Activated CD4-positive, alpha-beta T cell treated with anti-CD3 and anti-CD28 coated beads, Interleukin-2, amount 50 U/mL, for 16 hours (primary cell): ENCODE data around the gene ERVK3-1.
"Not testable (repeated sequence)": the region's sequence is repeated elsewhere in the genome, so short reads cannot be mapped to it uniquely, and the experiment has no call there.

Experiments used
- DNase-seq: peaks from one replicate; pipeline ENCODE4 v3.0.0-alpha.2; 2020

ERVK3-1 gene, protein sequence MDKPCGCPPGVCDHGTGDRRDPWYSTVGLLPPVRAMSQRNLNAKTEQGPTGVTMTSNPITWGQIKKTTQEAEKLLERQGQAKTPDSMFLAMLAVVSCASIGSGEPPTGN

DNA sequence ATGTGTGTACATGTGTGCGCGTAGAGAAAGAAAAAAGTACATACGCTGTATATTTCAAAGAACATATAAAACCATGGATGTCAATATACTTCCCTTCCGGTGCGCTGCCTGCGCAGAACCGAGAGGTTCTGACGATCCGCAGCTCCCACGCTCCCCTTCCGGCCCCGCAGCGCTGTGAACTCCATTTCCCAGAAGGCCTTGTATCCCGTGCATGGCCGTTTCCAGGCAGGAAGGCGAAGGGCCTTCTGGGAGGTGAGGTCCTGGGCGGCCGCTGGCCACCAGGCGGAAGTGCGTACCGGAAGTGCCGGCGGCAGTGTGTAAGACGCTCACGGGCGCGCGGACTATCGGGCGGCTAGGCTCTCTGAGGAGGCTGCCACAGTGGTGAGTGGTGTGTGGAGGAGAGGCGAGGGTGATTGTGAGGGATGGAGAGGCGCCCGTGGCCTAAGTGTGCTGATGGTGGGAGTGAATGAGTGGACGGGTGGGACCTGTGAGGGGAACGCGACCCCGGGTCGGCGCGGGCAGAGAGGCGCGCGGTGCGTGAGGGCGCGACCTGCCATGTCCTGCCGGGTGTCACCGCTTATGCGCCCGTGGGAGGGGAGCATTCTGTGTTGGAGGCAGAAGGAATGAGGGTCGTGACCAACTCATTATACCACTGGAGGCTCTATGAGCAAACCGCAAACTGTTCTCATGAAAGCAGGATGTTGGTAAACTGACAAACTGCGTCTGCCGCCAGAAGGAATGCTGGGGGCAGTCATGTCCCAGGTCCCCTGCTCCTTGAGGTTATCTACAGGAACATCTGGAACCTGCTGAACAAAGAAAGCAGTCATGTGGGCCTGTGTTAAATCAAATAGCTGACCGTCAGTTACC, at the start of gene ERVK3-1:
Gene ERVK3-1 (plus strand): TSS at position 313 of the 867 bp plus-strand sequence. CDS start 6,792 bp downstream, outside the sequence.
- DNase-seq: peak; percentile 98

DNA sequence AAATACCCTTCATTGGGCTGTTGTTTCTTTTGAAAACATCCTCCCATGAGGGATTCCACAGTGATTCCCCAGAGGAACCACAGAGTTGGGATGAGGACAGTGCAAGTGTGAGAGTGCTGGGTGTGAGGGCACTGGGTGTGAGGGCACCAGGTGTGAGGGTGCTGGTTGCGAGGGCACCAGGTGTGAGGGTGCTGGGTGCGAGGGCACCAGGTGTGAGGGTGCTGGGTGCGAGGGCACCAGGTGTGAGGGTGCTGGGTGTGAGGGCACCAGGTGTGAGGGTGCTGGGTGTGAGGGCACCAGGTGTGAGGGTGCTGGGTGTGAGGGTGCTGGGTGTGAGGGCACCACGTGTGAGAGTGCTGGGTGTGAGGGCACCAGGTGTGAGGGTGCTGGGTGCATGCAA, 46.9 kb upstream of the ERVK3-1 start:
- DNase-seq: not testable (repeated sequence)

DNA sequence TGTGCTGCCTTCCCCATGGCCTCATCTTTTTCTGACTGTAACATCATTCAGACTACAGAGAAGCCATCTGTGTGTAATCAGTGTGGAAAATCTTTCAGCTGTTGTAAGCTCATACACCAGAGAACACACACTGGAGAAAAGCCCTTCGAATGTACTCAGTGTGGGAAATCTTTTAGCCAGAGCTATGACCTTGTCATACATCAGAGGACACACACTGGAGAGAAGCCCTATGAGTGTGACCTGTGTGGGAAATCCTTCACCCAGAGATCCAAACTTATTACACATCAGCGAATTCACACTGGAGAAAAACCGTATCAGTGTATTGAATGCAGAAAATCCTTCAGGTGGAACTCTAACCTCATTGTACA, 43.6 kb upstream of the ERVK3-1 start:
- no peak for DNase-seq

DNA sequence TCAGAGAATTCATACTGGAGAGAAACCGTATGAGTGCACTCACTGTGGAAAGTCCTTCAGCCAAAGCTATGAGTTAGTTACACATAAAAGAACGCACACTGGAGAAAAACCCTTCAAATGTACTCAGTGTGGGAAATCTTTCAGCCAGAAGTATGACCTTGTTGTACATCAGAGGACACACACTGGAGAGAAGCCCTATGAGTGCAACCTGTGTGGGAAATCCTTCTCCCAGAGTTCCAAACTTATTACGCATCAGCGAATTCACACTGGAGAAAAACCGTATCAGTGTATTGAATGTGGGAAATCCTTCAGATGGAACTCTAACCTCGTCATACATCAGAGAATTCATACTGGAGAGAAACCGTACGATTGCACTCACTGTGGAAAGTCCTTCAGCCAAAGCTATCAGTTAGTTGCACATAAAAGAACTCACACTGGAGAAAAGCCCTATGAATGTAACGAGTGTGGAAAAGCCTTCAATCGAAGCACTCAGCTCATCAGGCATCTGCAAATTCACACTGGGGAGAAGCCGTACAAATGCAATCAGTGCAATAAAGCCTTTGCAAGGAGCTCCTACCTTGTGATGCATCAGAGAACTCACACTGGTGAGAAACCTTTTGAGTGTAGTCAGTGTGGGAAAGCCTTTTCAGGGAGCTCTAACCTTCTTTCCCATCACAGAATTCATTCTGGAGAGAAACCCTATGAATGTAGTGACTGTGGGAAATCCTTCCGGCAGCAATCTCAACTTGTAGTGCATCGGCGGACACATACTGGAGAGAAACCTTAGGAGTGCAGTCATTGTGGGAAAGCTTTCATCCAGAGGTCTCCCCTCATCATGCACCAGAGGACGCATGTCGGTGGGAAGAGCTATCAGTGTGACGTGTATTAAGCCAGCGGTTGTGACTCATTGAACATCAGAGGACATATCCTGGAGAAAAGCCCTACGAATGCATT, 42.9 kb upstream of the ERVK3-1 start:
- DNase-seq: no peak

DNA sequence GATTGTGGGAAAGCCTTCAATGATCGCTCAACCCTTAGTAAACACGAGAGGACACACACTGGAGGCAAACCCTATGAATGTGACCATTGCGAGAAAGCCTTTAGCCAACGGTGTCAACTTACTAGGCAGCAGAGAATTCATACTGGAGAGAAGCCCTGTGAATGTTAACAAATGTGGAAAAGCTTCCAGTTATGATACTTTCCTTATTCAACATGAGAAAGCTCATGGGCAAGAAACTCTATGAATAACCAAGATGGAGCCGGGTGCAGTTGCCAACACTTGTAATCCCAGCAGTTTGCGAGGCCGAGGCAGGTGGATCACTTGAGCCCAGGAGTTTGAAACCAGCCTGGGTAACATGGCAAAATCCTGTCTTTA, 42.3 kb upstream of the ERVK3-1 start:
- no peak for DNase-seq

DNA sequence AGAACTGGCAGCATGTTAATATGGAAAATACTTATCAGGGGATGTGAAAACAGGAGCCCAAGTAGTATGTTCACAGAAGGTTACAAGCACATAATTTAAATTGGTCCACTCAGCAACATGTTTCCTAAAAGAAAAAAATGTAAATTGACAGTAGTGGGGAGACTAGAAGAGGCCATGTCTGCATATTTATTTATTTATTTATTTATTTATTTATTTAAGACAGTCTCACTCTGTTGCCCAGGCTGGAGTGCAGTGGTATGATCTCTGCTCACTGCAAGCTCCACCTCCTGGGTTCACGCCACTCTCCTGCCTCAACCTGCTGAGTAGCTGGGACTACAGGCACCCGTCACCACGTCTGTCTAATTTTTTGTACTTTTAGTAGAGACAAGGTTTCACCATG, 40.1 kb upstream of the ERVK3-1 start:
- no peak for DNase-seq

DNA sequence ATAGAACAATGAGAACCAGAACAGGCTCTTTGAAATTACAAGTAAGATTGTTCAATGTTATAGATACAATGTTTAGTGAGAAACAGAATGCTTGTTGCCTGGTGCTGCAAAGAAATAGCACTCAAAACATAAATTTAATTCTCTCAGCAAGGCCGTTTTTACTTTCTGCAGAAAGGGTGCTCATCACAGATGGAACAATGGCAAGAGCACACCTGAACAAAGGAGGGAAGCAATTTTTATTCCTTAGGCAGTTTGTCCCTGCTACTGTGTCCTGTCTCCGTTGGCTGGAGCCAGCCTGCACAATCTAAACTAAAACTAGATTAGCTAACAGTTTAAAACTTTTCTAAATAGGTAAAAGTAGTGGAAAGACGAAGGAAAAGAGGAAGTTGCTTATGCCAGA, 36.8 kb upstream of the ERVK3-1 start:
- no peak for DNase-seq

DNA sequence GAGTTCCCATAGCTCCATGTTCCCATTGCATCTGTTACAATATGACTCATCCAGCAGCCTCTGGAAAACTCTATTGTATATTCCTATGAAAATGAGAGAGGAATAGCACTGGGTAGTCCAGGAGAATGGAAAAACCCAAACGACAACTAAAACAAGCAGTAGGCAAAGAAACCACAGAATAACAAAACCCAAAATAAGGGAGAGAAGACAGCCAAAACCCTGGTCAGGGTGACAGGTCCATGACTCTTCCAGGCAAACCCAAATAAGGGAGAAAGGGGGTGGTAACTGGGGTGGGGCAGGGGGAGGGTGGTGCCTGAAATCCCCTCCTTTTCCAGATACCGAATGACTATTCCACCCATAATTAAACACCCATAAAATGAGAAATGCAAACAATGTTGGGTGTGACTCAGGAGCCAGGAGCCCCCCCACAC, 30.4 kb upstream of the ERVK3-1 start:
- no peak for DNase-seq

DNA sequence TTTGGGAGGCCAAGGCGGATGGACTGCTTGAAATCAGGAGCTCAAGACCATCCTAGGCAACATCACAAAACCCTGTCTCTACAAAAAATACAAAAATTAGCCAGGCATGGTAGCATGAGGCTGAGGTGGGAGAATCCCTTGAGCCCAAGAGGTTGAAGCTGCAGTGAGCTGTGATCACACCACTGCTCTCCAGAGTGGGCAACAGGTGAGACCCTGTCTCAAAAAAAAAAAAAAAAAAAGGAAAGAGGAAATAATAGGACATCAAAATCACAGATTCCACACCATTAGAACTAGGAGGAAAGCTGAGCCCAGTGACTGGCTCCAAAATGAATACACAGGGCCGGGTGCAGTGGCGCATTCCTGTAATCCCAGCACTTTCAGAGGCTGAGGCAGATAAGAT, 29.6 kb upstream of the ERVK3-1 start:
- no peak for DNase-seq

DNA sequence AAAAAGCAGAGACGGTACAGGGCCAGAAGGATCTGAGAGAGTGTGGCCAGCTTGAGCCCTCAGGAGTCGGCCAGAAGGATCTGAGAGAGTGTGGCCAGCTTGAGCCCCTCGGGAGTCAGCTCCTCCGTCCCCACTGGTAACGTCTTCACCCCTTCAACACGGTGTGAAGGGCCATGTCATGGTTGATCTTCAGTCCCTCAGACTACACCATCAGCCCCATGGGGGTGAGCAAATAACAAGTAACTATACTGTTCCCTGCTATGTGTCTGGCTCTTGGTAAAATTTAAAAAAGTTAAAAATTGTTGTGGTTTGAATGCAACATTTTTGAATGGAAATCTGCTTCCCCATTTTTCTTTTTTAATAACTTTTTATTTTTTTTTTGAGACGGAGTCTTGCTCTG, 28.0 kb upstream of the ERVK3-1 start:
- DNase-seq: no peak

DNA sequence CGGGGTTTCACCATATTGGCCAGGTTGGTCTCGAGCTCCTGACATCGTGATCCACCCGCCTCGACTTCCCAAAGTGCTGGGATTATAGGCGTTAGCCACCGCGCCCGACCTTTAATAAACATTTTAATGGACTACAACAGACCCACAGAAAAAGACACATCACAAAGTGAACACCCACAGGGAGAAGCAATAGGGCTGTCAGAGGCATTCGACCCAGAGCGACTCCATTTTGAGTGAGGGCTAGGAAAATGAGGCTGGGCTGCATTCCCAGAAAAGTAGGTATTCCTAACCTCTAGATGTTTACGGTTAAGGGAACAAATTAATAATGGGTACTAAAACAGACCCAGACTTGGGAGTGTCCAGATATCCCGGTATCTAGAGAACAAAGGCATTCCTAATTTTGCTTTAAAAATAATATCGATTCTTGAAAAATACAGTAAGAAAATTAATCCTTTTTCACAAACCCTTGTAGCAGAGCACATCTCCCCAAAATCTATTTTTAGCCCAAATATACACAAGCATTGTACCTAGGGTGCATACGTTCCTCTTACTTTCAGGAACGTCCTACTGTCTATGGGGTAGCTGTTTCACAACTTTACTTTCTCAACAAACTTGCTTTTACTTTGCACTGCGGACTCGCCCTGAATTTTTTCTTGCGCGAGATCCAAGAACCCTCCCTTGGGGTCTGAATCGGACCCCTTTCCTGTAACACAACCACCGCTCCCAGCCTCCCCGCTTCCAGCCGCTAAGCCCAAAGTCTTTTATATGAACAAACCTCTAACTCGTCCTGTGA, 27.2 kb upstream of the ERVK3-1 start:
- no peak for DNase-seq

DNA sequence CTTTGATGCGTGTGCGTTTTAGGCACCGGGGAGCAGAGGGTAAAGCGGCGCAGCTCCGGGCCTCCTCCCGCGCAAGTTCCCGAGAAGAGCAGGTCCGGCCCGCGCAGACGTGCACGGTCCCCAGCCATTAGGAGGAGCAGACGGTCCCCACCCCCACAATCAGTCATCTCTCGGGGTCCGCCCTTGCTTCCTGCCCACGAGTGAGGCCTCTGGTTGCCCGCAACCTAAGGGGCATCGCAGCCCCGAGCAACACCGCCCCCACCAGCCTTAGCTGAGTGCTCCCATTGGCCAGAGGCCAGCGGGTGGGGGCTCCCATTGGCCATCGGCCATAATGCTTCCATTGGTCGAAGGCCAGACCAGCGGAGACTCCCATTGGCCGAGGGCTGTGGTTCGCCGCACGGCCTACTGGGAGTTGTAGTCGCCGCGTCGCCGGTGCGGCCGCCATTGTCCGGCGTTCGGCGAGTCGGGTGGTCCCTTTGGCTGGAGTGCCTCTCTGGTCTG, 26.6 kb upstream of the ERVK3-1 start, which contains the start of gene ZNF8:
Gene ZNF8 (plus strand): TSS at position 415 of the 501 bp plus-strand sequence. CDS start 127 bp downstream, outside the sequence.
- DNase-seq: peak; percentile 98

DNA sequence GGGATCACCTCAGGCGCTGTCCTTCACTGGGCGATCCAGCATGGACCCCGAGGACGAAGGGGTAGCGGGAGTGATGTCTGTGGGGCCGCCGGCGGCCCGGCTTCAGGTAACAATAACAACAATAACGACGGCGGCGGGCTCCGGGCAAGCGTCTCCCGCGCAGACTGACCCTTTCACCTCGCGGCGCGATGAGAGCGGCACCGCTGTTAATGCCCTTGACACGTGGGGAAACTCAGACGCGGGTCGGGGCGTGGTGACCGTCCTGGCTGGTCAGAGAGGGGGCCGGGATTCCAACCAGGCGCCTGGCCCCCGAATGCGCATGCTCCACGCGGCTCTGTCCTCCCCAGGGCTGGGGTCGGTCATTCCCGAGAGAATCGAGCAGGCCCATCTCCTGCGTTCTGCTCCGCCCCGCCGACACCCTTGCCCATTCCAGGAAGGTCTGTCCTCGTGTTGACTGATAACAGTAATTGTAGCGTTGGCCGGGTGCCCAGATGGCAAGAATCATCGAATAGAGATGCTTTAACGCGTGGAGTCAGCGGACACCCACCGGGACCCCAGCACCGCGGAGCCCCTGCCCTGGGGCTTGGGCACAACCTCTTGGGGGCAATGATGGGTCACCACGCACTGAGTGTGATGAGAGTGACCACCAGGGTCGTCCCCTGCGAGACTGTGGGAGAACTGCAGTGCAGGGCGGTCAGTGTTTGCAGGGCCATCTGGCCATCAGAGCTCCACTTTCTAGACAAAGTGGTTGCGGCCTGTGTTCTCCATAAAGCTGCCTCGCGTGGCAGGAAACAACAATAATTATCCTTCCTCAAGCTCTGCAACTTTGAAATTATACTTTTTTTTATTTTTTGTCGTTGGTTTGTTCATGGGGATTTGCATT, 25.9 kb upstream of the ERVK3-1 start:
- peak; percentile 42 for DNase-seq

DNA sequence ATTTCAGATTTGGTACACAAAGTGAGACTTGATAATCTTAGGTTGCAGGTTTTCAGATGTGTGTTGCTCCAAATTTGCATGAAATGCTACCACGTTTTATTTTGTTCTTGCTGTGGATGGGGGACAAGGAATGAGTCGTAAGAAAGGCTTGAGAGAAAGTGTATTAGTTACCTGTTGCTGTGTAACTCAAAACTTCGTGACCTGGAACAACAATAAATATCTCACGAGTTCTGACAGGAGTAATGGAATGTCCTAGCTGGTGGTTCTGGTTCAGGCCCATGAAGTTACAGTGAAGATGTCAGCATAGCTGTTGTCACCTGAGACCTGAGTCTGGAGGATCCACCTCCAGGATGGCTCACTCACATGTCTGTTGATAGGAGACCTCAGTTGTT, 25.3 kb upstream of the ERVK3-1 start:
- no peak for DNase-seq

DNA sequence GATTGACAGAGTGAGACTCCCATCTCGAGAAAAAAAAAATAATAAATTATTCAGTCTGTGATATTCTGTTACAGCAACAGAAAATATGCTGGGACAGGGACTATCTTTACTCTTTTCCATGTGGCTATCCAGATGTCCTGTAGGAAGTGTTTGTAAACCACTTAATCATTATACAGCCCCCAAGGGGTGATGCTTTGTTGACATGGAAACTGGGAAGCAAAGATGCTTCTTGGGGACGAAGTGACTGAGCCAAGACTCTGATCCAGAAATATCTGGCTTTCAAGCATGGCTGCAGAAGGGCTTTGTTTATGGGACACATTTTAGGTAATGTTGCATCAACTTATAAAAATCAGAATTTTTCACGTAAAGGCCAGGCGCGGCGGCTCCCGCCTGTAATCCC, 21.0 kb upstream of the ERVK3-1 start:
- no peak for DNase-seq

DNA sequence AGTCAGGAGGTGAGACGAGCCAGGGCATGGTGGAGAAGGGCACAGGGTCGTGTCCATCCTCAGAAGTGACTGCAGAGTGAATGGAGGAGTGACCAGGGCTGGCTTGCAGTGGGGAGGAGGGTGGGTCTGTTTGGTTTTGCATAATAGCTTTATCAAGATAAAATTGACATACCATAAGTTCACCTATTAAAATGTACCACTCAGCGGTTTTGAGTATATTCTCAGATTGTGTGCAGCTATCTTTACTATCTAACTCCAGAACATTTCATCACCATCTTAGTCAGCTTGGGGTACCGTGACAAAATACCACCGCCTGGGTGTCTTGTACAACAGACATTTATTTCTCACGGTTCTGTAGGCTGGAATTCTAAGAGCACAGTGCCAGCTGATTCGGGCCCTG, 13.2 kb upstream of the ERVK3-1 start:
- DNase-seq: no peak

DNA sequence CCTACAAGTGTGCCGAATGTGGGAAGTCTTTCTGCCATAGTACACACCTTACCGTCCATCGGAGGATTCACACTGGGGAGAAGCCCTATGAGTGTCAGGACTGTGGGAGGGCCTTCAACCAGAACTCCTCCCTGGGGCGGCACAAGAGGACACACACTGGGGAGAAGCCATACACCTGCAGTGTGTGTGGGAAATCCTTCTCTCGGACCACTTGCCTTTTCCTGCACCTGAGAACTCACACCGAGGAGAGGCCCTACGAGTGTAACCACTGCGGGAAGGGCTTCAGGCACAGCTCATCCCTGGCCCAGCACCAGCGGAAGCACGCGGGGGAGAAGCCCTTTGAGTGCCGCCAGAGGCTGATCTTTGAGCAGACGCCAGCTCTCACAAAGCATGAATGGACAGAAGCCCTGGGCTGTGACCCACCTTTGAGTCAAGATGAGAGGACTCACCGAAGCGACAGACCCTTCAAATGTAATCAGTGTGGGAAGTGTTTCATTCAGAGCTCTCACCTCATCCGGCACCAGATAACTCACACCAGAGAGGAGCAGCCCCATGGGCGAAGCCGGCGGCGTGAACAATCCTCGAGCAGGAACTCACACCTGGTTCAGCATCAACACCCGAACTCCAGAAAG, 10.3 kb upstream of the ERVK3-1 start:
- DNase-seq: no peak

DNA sequence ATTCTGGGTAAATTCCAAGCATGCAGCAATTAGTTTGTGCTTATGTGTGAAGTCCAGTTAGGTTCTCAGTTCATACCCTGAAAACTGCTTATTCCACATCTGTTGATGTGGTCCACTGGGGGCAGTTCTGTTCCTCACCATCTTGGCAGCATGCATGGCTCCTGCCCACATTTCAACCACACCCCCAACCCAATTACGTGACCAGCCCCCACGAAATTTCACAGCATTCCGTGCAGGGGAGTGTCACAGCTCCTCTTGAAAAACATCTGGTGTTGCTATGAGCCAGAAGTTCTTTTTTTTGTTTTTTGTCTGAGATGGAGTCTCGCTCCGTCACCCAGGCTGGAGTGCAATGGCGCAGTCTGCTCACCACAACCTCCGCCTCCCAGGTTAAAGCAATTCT, 9.1 kb upstream of the ERVK3-1 start:
- no peak for DNase-seq

DNA sequence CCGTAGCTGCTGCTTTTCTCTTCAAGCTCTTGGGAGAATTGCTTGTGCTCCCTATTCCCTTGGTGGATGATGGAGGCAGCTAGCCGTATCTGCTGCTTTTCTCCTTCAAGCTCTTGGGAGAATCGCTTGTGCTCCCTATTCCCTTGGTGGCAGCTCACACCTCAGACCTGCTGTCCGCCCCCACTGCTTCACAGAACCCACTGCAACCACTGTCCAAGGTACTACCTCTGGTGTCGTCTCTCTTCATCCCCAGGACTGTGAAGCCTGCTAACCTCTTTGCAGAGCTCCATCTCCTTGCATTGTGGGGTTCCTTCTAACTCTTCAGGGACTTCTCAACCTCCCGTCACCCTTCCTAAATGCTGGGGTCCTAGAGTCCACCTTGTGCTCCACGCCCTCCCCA, 4.6 kb upstream of the ERVK3-1 start:
- DNase-seq: no peak

DNA sequence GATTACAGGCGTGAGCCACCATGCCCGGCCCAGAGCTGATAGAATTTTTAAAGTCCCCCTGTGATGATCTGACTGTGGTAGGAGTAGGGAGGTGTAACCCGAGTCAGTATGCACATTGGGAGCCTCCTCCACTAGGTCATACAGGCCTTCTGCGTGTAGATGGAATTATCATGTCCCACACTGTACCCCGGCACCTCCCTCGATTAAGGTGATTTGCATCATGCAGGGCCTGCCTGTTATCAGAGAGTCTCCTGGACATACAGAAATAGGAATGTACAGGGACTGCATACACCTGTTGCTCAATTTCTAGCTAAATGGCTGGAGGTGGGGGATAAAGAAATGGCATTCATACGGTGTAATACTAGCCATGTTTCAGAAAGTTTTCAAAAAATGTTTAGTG, 922 bp upstream of the ERVK3-1 start:
- DNase-seq: no peak

DNA sequence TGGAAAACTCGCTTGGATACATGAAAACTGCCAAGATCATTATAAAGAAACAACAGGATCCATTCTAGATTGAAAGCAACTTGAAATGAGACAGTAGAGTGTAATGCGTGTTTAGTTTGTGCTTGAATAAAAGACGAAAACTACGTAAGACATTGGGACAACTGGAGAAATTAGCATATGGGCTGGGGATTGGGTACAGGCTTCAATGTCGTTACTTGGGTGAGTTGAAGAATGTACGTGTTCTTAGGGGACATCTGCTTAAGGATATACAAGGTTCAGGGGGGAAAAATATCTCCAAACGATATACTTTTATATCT, 471 bp upstream of the ERVK3-1 start:
- DNase-seq: no peak
